CD4-positive, alpha-beta T cell treated with Interleukin-4 for 4 hours (primary cell): ENCODE data around the gene MORN4.

Experiments used
- DNase-seq: peaks from one replicate; pipeline ENCODE4 v3.0.0-alpha.2; 2020

The MORN4 gene

GRCh38 chr10:97572214-97572989, 60.9 kb downstream of the MORN4 start, which contains the start of gene ANKRD2:
Gene ANKRD2, plus strand, starts transcription at chr10:97572779. Its CDS starts 10 bp downstream, at chr10:97572789.
- DNase-seq = peak; percentile 46

- DNase-seq = no peak
Observed at GRCh38 chr10:97571622-97572021, 61.7 kb downstream of the MORN4 start.

DNA sequence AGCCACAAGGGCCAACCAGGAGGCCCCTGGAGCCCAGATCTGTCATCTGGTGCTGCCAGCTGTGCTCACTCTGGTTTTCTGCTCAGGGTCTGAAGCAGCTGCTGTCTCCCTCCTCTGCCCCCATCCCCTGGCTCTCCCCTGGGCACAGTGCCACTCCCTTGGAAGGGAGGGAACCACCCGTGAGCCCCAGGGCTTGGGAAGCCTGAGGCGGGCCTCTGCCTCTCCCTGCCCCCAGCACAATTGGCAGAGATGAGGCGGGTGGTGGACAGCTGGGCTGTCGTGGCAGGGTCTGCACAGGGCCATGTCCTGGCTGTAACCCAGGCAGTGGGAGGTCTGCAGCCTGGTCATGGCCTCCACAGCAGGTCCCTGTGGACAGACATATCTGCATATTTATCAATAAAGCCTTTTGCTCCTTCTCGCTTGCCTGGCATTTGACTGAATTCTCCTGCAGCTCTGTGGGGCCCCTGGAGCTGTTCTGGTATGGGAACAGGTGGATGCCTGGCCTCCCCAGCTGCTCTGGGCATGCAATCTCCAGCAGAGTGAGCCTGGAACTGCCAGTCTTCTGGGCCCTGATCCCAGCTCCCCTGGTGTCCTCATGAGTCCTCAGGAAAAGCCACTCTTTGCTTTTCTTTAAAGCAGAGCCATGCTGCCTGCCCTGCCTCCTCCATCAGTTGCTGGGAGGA, 62.4 kb downstream of the MORN4 start:
- DNase-seq = no peak

DNA sequence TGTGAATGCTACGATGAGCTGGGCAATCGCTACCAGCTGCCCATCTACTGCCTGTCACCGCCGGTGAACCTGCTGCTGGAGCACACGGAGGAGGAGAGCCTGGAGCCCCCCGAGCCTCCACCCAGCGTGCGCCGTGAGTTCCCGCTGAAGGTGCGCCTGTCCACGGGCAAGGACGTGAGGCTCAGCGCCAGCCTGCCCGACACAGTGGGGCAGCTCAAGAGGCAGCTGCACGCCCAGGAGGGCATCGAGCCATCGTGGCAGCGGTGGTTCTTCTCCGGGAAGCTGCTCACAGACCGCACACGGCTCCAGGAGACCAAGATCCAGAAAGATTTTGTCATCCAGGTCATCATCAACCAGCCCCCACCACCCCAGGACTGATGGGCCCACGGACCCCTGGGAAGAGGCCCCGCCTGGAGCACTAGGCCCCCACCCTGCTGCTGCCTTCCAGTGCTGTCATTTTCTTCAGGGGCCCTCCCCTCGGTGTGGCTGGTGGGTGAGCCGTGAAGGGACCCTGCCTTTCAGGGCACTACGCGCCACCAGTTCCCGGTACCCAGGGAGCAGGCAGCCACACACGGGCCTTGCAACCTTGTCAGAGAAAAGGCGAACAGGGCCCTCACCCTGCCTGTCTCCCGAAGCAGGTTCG, 63.0 kb downstream of the MORN4 start:
- no peak for DNase-seq

DNA sequence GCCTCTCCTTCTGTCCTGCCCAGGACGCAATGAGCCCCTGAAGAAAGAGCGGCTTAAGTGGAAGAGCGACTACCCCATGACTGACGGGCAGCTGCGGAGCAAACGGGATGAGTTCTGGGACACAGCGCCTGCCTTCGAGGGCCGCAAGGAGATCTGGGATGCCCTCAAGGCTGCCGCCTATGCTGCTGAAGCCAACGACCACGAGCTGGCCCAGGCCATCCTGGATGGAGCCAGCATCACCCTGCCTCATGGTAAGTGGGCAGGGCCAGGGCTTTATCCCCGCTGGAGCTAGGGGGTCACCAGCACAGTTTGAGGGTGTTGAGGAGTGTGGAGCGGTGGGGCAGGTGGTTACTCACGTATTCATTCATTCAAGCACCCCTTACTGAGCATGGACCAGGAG, 65.4 kb downstream of the MORN4 start:
- no peak for DNase-seq

- no peak for DNase-seq
Observed at GRCh38 chr10:97566336-97566996, 66.8 kb downstream of the MORN4 start.

DNA sequence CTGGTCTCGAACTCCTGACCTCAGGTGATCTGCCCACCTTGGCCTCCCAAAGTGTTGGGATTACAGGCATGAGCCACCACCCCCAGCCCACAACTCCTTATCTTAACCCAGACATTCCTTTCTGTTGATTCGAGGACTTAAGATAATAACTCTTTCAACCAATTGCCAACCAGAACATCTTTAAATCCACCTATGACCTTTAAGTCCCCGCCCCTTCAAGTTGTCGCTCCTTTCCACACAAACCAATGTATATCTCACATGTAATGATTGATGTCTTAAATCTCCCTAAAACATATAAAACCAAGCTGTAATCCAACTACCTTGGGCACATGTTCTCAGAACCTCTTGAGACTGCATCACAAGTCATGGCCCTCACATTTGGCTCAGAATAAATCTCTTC, 68.5 kb downstream of the MORN4 start:
- DNase-seq = no peak
